Mucosa of descending colon (tissue), 3 donors: Measurements from ENCODE around the gene SSBP3. TPM values are rescaled to one million over a fixed set of nuclear protein-coding genes. Genes with fewer than 3 reads are reported as not detected.

Experiments
- ATAC-seq: fragments of 200-7000 bp; cut with Tn5 transposase; one replicate; pipeline ENCODE4 v1.9.1; 2020; ENCODE audit warnings: mild to moderate bottlenecking, moderate library complexity
- DNase-seq, 3 donors: peaks; one replicate each; pipeline ENCODE4 v3.0.0-alpha.2; 2020
- H3K36me3 ChIP-seq: fragments of 200-600 bp; one replicate; pipeline ENCODE4 v1.8.0; 2021; ENCODE audit warnings: low read depth, mild to moderate bottlenecking
- H3K4me1 ChIP-seq: fragments of 200-600 bp; one replicate; pipeline ENCODE4 v1.8.0; 2021; ENCODE audit warnings: low read depth, mild to moderate bottlenecking
- H3K4me3 ChIP-seq: fragments of 200-600 bp; one replicate; pipeline ENCODE4 v1.8.0; 2021; ENCODE audit warnings: mild to moderate bottlenecking
- H3K9me3 ChIP-seq: fragments of 200-600 bp; one replicate; pipeline ENCODE4 v1.8.0; 2021; ENCODE audit warnings: mild to moderate bottlenecking
- intact Hi-C, 2 donors: fragments of 100-400 bp; cut with DNase I in 1 of 2; cut with micrococcal nuclease in 1 of 2; formaldehyde crosslinking; loops; one replicate each; pipeline versions ENCODE4 v1.11.0 to v1.11.1; 2022; cut with DNase I, micrococcal nuclease
- total RNA-seq, 3 donors: library from RNA; stranded (reverse); fragmentation: NEBNext Ultra II Directional in 2 of 3; extraction: Animal tissue kit (Norgen Biotek cat#: 25700) in 2 of 3; gene quantifications; one replicate each; pipeline versions ENCODE4 v1.2.1 to v1.2.4, GENCODE V29; 2021 to 2023
- TF ChIP-seq, protein P1 (sequence below): fragments of 200-600 bp; IDR thresholded peaks from one replicate; pipeline ENCODE4 v1.8.0; 2022; ENCODE audit warnings: antibody characterized with exemption, mild to moderate bottlenecking
- donor health status: DM: no; HTN: no; CAD: no; lungs with moderate emphysema.
- donor health status: DM: no; HTN: no; CAD: no.
- donor health status: DM: no; HTN: yes; CAD: no.

SSBP3 gene
- total RNA-seq, 3 donors from 2014 or later, result 77.8 to 85.1 (median 82.0) TPM

DNA sequence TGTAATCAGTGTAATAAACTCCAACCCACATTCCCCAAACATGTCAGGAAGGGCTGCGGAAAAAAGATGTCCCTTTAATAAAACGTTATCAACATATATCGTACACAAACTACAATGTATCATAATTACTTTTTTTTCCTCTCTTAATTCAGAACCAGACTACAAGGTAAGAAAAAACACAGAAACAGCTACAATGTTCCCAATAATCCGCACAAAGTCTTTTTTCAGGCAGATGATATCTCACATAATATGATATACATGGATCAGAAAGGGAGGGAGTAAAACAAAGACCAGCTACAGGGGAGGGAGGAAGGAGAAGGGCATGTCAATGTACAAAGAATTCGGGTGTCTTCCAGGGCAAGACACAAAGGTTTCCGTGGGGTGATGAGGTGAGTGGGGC, 180.8 kb downstream of the SSBP3 start:
- DNase-seq, result no peak
- H3K4me1 ChIP-seq, result no peaks in the 10 kb centered on the region
- ATAC-seq, result no peak
- H3K9me3 ChIP-seq, result no peaks in the 10 kb centered on the region
- H3K4me3 ChIP-seq, result no peak overlapping the region
- H3K36me3 ChIP-seq, result no peaks in the 10 kb centered on the region
- TF ChIP-seq, protein P1, sequence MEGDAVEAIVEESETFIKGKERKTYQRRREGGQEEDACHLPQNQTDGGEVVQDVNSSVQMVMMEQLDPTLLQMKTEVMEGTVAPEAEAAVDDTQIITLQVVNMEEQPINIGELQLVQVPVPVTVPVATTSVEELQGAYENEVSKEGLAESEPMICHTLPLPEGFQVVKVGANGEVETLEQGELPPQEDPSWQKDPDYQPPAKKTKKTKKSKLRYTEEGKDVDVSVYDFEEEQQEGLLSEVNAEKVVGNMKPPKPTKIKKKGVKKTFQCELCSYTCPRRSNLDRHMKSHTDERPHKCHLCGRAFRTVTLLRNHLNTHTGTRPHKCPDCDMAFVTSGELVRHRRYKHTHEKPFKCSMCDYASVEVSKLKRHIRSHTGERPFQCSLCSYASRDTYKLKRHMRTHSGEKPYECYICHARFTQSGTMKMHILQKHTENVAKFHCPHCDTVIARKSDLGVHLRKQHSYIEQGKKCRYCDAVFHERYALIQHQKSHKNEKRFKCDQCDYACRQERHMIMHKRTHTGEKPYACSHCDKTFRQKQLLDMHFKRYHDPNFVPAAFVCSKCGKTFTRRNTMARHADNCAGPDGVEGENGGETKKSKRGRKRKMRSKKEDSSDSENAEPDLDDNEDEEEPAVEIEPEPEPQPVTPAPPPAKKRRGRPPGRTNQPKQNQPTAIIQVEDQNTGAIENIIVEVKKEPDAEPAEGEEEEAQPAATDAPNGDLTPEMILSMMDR, result no peak
- intact Hi-C loops, result no loop called here

DNA sequence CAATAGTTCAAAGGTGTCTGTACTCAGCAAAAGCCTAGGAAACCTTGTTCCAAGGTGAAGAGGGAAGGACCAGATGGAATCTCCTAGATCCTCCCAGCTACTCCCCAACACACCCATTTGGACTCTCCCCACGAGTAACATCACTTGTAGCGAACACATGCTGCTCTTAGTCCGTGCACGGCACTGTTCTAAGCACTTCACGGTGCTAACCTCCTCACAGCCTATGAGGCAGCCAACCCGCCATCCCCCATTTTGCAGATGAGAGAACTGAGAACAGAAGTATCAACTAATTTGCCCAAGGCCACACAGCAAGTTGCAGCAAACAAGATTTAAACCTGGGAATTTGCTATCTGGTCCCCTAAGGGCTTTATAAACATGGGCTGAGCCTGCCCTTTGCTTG, 182.0 kb downstream of the SSBP3 start:
- no peaks in the 10 kb centered on the region for H3K36me3 ChIP-seq
- H3K9me3 ChIP-seq, result no peaks in the 10 kb centered on the region
- TF ChIP-seq, protein P1, result no peak
- H3K4me3 ChIP-seq, result no peak overlapping the region
- ATAC-seq (no peak), DNase-seq (no peak)
- intact Hi-C loops, result no loop called here
- peaks cover 7% of the 10 kb centered on the region for H3K4me1 ChIP-seq

DNA sequence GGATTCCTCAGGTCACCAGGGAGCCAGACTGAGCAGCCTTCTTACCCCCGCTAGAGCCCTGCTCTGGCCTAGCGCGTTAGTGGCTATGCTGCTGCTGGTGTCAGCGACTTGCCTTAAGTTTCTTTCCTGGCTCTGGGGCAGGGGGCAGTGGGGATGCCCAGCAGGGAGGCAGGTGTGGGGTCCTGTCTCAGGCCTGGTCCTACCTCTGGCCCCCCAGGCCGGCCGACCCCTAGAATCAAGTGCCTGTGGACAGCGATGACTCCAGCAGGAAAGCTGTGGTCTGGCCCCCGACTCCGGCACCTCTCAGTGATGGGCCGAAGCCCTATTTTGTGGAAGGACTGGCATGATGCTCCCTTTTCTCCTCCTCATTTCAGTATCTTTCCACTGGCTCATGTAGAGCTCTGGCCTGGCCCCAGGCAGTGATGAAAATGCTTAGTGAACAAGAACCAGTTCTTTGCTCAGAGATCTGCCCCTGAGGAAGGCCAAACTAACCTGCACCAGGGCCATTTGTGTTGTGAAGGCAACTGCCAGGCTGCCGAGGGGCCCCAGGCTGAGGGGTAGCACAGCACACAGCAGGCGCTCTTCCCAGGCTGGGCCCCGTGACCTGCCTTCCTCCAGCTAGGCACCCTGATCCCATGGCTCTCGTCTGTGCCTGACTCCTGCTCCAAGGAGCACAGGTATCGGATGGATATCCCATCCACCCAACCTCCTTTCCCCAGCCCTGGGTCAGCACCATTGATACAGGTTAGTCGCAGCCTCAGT, 182.6 kb downstream of the SSBP3 start:
- peaks cover 11% of the 10 kb centered on the region for H3K4me1 ChIP-seq
- DNase-seq (no peak), ATAC-seq (no peak)
- H3K9me3 ChIP-seq, result no peaks in the 10 kb centered on the region
- intact Hi-C loops, result no loop called here
- no peak overlapping the region for H3K4me3 ChIP-seq
- TF ChIP-seq, protein P1, result no peak
- no peaks in the 10 kb centered on the region for H3K36me3 ChIP-seq

DNA sequence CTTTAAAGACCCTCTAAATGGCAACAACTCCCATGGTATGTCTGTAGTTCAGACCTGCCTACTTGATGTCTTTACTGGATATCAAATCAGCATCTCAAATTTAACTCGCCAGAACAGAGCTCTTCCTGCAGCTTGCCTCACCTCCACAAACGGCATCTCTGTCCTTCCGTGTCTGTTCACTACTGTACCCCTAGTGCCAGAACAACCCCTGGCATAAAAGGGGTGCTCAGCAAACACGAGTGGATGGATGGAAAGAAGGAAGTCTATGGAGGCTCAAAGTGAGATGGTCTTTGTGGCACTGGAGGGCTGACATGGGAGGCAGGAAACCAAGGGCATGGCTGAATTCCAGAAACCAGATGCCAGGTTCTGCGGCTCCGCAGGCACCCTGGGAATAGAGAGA, 183.5 kb downstream of the SSBP3 start:
- H3K36me3 ChIP-seq, result no peaks in the 10 kb centered on the region
- TF ChIP-seq, protein P1, result no peak
- no peak for DNase-seq
- H3K4me1 ChIP-seq, result peaks cover 12% of the 10 kb centered on the region
- no peak for ATAC-seq
- no peaks in the 10 kb centered on the region for H3K9me3 ChIP-seq
- intact Hi-C loops, result no loop called here
- H3K4me3 ChIP-seq, result no peak overlapping the region

DNA sequence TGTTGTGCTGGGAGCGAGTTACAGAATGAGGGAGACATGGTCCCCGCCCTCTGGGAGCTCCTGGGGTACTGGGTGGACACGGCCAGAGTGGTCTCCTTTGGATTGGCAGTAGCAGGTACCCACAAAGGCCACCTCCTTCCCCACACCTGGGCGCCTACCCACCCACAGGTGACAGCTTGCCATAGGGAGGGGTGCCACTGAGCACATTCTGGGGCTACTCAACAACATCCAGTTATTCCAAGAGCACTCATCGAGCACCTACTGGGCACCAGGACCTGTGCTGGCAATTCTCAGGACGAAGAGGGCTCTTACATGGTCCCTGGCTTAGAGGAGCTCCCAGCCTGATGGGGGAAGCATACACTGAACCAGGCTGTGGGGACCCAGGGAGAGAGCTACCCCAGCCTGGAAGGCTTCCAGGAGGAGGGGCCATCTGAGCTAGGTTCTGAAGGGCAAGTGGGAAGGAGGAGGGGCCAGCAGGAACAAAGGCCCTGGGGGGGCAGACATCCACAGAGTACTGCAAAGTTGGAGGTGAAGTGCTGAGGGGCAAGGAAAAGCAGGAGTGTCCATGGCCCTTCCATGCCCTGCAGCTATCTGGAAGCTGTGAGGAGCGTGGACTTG, 184.2 kb downstream of the SSBP3 start:
- ATAC-seq (no peak), DNase-seq (no peak)
- Histone ChIP-seq H3K36me3 (peaks cover 2% of the 10 kb centered on the region), H3K4me3 (no peak overlapping the region), H3K9me3 (no peaks in the 10 kb centered on the region), H3K4me1 (peaks cover 12% of the 10 kb centered on the region)
- TF ChIP-seq, protein P1, result no peak
- intact Hi-C loops, result no loop called here
